Esophagus (tissue), 2 donors: ENCODE results near the gene SEMA5A. TPM values are rescaled to one million over a fixed set of nuclear protein-coding genes. Genes with fewer than 3 reads are reported as not detected.

Source experiments
- H3K27ac ChIP-seq, 2 donors: one replicate each; pipeline ENCODE4 v1.5.1; 2013; ENCODE audit warnings: low read depth in 2 of 2, mild to moderate bottlenecking in 2 of 2, inconsistent platforms in 1 of 2, low read length in 1 of 2, moderate library complexity in 1 of 2
- H3K27me3 ChIP-seq, 2 donors: one replicate each; pipeline ENCODE4 v1.6.1; 2013; ENCODE audit warnings: low read length in 2 of 2, control low read depth in 1 of 2, mild to moderate bottlenecking in 1 of 2; ENCODE audit not compliant: insufficient read depth in 2 of 2, control insufficient read depth in 1 of 2
- H3K36me3 ChIP-seq, 2 donors: one replicate each; pipeline ENCODE4 v1.6.1; 2013; ENCODE audit warnings: low read length in 1 of 2; ENCODE audit not compliant: control insufficient read depth in 2 of 2, insufficient read depth in 2 of 2
- H3K4me1 ChIP-seq, 2 donors: one replicate each; pipeline ENCODE4 v1.6.1; 2013; ENCODE audit warnings: low read length in 1 of 2; ENCODE audit not compliant: control insufficient read depth in 2 of 2, insufficient read depth in 2 of 2
- H3K4me3 ChIP-seq, 2 donors: one replicate each; pipeline ENCODE4 v1.5.1; 2013; ENCODE audit warnings: low read length in 2 of 2, mild to moderate bottlenecking in 2 of 2, low read depth in 1 of 2, moderate library complexity in 1 of 2
- H3K9me3 ChIP-seq, 2 donors: one replicate each; pipeline ENCODE4 v1.6.1; 2013; ENCODE audit warnings: mild to moderate bottlenecking in 2 of 2, low read depth in 1 of 2, low read length in 1 of 2, moderate library complexity in 1 of 2; ENCODE audit not compliant: control insufficient read depth in 2 of 2, insufficient read depth in 1 of 2
- WGBS, 2 donors: extraction: QIAGEN DNeasy Blood & Tissue Kit; methylation state at CpG; one replicate each; pipeline ENCODE4 v1.1.7; 2013; 5-methylcytosine and 5-hydroxymethylcytosine counted together
- polyA plus RNA-seq, 2 donors: library from polyadenylated mRNA; stranded (reverse); fragments of 200-250 nt; gene quantifications; one replicate each; pipeline ENCODE4 v1.2.3, GENCODE V29; 2013
- donor health status: healthy with polysubstance abuse.
- donor health status: Bipolar disorder and iron deficiency.

Gene SEMA5A
- polyA plus RNA-seq, 2 donors: 1.3 to 1.9 TPM

DNA sequence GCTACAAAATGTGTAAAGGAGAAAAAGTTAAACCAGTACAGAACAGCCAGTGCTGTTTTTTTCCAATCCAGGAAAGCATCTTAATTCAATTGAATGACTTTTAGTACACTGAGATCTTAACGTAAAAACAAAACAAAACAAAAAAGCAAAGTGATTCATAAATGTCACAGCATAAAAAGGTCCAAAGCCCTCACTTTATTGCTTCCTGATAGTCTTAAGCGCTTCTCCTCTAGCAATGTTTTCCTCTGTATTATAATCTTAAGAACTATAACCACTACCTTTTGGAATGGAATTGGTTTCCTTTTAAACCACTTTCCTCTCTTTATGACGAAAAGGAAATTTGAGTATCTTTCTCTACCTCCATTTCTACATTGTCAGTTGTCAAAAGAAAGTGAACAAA lies 91.4 kb downstream of the SEMA5A start:
- WGBS, 2 donors: 65 to 66% methylated on average over 3 of the region's 3 CpGs
- H3K9me3 ChIP-seq: no peaks in the 10 kb centered on the region
- no peak overlapping the region for H3K27ac ChIP-seq
- no peak overlapping the region for H3K4me3 ChIP-seq
- no peaks in the 10 kb centered on the region for H3K27me3 ChIP-seq
- no peaks in the 10 kb centered on the region for H3K4me1 ChIP-seq
- no peaks in the 10 kb centered on the region for H3K36me3 ChIP-seq

DNA sequence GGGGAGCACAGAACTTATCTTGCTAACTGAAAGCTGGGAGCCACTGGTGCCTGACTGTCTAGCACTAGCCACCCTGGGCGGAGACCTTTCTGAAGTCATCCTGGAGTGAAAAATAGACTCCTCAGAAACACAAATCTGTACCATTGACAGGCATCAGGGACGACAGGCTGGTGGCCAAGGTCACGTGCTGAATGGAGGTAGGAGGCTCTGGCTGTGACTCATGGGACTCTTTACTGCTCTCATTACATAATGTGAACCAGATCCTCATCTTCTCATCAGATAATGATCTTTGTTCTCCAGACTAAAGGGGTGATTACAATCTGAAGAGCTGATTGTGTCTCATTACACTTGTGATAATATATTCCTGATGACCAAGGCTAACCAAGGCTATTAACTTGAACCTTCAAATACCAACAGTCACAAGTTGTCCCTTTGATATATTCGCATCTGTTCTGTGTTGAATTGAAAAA lies 91.8 kb downstream of the SEMA5A start:
- 68 to 75% methylated on average over 4 of the region's 4 CpGs for WGBS, 2 donors
- Histone ChIP-seq H3K36me3 (no peaks in the 10 kb centered on the region), H3K27ac (no peak overlapping the region), H3K9me3 (no peaks in the 10 kb centered on the region), H3K4me3 (no peak overlapping the region), H3K27me3 (no peaks in the 10 kb centered on the region), H3K4me1 (no peaks in the 10 kb centered on the region)

DNA sequence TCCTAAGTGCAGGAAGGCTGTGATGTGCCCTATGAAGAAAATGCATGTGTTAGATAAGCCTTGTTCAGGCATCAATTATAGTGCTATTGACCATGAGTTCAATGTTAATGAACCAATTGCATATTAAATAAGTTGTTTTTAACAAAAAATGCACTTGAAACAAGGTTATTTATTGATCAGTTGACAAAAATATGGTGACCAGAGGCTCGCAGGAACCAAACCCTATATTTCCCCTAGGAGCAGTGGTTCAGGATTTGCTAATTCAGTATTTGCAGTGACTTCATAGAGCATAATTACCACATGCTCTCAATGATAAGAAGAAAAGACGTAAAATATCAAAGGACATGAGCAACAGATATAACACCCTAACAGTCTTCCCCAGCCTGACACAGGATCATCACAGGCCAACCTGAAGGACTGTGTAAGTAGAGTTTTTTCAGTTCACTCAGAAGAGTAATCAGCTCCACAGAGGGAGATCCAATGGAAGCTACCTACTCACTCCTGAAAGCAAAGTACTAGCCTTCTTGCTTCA lies 92.3 kb downstream of the SEMA5A start:
- H3K4me1 ChIP-seq: no peaks in the 10 kb centered on the region
- H3K4me3 ChIP-seq: no peak overlapping the region
- H3K36me3 ChIP-seq: no peaks in the 10 kb centered on the region
- H3K9me3 ChIP-seq: no peaks in the 10 kb centered on the region
- WGBS, 2 donors: 88 to 89% methylated on average over 2 of the region's 2 CpGs
- H3K27ac ChIP-seq: no peak overlapping the region
- H3K27me3 ChIP-seq: no peaks in the 10 kb centered on the region

DNA sequence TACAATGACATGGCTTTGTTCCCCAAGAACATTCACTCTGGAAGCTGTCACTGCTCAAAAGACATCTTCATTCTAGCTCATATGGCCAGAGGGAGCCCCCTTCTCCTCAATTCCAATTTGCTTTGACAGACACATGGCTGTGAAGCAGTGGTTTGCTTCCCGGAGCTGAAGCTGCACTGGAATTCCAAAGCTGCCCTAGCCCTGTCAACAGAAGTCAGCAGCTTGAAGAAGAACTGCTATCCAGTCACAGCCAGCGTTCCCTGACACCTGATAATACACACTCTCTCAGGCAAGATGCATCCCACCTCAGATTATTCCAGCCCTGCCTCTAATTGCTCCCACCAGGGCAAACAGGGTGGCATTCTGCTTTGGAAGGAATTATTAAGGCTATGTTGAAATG lies 93.7 kb downstream of the SEMA5A start:
- H3K4me1 ChIP-seq: no peaks in the 10 kb centered on the region
- 68 to 75% methylated on average over 2 of the region's 2 CpGs for WGBS, 2 donors
- H3K36me3 ChIP-seq: no peaks in the 10 kb centered on the region
- no peaks in the 10 kb centered on the region for H3K9me3 ChIP-seq
- no peaks in the 10 kb centered on the region for H3K27me3 ChIP-seq
- no peak overlapping the region for H3K27ac ChIP-seq
- no peak overlapping the region for H3K4me3 ChIP-seq

DNA sequence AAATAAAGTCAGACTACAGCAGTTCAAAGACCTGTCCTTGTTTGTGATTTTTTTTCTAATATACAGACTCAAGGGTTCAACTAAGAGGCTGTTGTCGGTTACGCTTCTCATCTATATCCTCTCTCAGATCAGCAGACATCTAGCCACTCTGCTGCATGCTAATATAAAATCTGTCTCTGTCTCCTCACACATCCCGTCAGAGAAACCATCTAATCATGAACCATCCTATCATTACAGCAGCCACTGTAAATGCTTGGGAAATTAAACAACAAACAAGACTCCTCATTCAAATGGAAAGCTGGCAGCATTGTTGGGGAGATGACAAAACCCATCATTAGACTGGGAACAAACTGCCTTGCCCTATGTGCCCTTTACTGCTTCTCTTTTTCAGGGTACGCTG lies 94.8 kb downstream of the SEMA5A start:
- WGBS, 2 donors: 87 to 92% methylated on average over 4 of the region's 4 CpGs
- Histone ChIP-seq H3K36me3 (no peaks in the 10 kb centered on the region), H3K27me3 (no peaks in the 10 kb centered on the region), H3K4me1 (no peaks in the 10 kb centered on the region), H3K9me3 (no peaks in the 10 kb centered on the region), H3K27ac (no peak overlapping the region), H3K4me3 (no peak overlapping the region)

DNA sequence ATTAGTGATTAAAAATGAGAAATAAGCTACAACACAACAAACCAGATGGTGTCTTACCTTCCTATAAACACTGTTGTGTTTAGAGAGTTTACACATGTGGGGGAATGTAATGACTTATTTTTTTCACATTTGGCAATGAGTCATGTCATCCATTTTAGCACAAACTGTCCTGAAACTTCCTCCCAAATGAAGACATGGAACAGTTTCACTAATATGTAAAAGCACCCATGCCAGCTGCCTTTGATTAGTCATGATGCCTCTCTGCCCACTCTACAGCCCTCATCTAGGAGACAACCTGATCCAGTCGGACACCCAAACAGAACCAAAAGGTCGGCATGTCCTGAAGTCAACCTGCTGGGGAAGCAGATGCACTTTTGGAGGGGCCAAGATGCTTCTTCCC lies 98.2 kb downstream of the SEMA5A start:
- Histone ChIP-seq H3K9me3 (no peaks in the 10 kb centered on the region), H3K27ac (no peak overlapping the region), H3K36me3 (no peaks in the 10 kb centered on the region), H3K4me1 (no peaks in the 10 kb centered on the region), H3K27me3 (no peaks in the 10 kb centered on the region), H3K4me3 (no peak overlapping the region)
- WGBS, 2 donors: 91 to 96% methylated on average over 2 of the region's 2 CpGs

DNA sequence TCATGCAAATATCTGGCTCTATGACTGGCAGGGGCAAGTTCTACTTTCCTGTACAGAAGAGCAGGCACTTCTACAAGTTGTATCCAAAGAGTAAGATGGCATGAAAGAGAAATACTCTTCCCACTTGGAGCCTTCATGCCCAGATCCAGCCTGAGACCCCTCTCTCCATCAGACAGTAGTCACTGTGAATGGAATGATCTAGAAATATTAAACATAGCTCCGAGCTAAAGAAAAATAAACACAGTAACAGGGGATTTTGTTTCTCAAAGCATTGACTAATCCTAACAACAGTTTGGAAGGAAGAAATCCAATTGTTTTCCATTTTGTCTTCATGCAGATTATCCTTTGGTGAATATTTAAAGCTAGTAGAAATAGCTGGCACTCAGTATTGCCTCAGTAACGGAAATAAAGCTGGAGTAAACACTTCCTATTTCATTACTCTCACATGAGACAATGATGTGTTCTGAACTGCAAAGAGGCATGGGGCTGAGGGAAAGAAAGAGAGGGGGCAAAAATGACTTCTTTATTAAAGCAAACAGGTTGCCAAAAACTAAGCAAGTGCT lies 100.0 kb downstream of the SEMA5A start:
- WGBS, 2 donors: 51 to 59% methylated on average over 2 of the region's 2 CpGs
- Histone ChIP-seq H3K36me3 (no peaks in the 10 kb centered on the region), H3K9me3 (no peaks in the 10 kb centered on the region), H3K27me3 (no peaks in the 10 kb centered on the region), H3K27ac (no peak overlapping the region), H3K4me1 (no peaks in the 10 kb centered on the region), H3K4me3 (no peak overlapping the region)

DNA sequence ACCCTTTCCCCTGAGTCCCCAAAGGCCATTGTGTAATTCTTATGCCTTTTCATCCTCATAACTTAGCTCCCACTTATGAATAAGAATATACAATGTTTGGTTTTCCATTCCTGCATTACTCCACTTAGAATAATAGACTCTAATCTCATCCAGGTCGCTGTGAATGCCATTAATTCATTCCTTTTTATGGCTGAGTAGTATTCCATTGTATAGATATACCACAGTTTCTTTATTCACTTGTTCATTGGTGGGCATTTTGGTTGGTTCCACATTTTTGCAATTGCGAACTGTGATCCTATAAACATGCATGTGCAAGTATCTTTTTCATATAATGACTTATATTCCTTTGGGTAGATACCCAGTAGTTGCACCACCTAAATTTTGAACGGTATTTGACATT lies 101.5 kb downstream of the SEMA5A start:
- no peaks in the 10 kb centered on the region for H3K4me1 ChIP-seq
- no peak overlapping the region for H3K27ac ChIP-seq
- H3K9me3 ChIP-seq: no peaks in the 10 kb centered on the region
- H3K4me3 ChIP-seq: no peak overlapping the region
- 84 to 87% methylated on average over 3 of the region's 3 CpGs for WGBS, 2 donors
- H3K27me3 ChIP-seq: no peaks in the 10 kb centered on the region
- no peaks in the 10 kb centered on the region for H3K36me3 ChIP-seq

DNA sequence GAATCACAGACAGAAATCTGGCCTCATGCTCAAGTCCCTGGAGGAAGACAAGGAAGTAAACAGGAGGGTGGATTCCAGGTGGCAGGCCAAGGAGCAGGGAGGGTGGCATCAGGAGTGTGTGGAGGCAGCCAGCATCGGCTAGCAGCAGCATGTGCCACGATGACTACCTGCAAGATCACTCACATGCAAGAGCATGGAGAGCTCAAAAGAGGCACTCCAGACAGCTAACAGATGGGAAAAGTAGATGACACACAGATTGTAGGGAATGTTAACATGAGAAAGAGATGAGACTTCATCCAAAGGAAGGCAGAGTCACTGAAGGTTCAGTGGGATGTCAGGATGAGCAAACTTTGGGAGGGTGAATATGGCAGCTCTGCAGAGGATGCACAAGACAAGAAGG lies 104.3 kb downstream of the SEMA5A start:
- no peak overlapping the region for H3K4me3 ChIP-seq
- no peaks in the 10 kb centered on the region for H3K27me3 ChIP-seq
- WGBS, 2 donors: 55 to 56% methylated on average over 2 of the region's 2 CpGs

DNA sequence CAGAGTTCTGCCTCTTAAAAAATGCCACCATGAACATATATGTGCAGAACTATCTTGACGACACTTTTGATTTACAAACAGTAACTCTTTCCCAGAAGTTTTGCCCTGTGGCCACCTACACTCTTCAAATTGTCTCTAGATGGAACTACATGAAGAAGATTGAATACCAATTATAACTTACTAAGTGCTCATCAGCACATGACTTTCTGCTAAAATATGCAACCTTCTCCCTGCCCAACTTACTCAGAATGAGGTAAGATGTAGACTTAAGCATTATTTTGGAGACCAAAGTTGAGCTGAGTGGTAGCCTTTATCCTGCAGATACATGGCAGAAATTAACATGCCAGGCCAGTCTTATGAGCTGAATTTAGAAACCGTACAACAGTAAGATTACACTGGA lies 105.4 kb downstream of the SEMA5A start:
- no peaks in the 10 kb centered on the region for H3K4me1 ChIP-seq
- no peaks in the 10 kb centered on the region for H3K9me3 ChIP-seq
- 59 to 72% methylated on average over 2 of the region's 2 CpGs for WGBS, 2 donors
- H3K27me3 ChIP-seq: no peaks in the 10 kb centered on the region
- H3K27ac ChIP-seq: no peak overlapping the region
- no peak overlapping the region for H3K4me3 ChIP-seq
- no peaks in the 10 kb centered on the region for H3K36me3 ChIP-seq

More for the DNA sequence above, 104.3 kb downstream of the SEMA5A start:
- Histone ChIP-seq H3K36me3 (no peaks in the 10 kb centered on the region), H3K4me1 (no peaks in the 10 kb centered on the region), H3K27ac (no peak overlapping the region), H3K9me3 (no peaks in the 10 kb centered on the region)
